Endothelial cell of umbilical vein (primary cell): ENCODE measurements around the gene KAZN. TPM values are rescaled to one million over a fixed set of nuclear protein-coding genes. Genes with fewer than 3 reads are reported as not detected.

Experiments used
- BruUV-seq: library from RNA; stranded (reverse); fragments of 400-500 nt; replicated peaks from 2 replicates; lab custom pipeline; 2021; lab: Mats Ljungman, UMichigan
- CTCF ChIA-PET: fragments of 300-600, 350-600 bp; sonication (Branson Sonifier 250); formaldehyde crosslinking; loops from one replicate; lab custom pipeline; 2021; ENCODE audit warnings: antibody characterized with exemption, inconsistent platforms; lab: Charles Lee
- POLR2A ChIA-PET: fragments of 300-600, 350-600 bp; sonication (Branson Sonifier 250); formaldehyde crosslinking; loops from one replicate; lab custom pipeline; 2021; ENCODE audit warnings: antibody characterized with exemption, inconsistent platforms; lab: Charles Lee
- DNase-seq: peaks from one replicate; pipeline ENCODE4 v3.0.0-alpha.2; 2011; ENCODE audit warnings: low read depth, low spot score
- FAIRE-seq: peaks from 2 replicates; lab custom pipeline; 2011; peaks lifted over from hg19 to GRCh38; lab: Jason Lieb, UNC
- H2AFZ ChIP-seq: 2 replicates; pipeline ENCODE4 v1.6.0; 2012; ENCODE audit warnings: low read depth, low read length, control low read depth, inconsistent platforms
- H3K27ac ChIP-seq: 2 replicates; pipeline ENCODE4 v1.5.1; 2011; ENCODE audit warnings: low read depth, mild to moderate bottlenecking, control low read depth, low read length, moderate library complexity; ENCODE audit not compliant: insufficient read depth
- H3K27me3 ChIP-seq, 2 experiments: 2 replicates each; pipeline versions ENCODE4 v1.6.0 to v1.6.1; 2011; ENCODE audit warnings: low read length in 2 of 2, mixed read lengths in 1 of 2; ENCODE audit not compliant: control insufficient read depth in 2 of 2, insufficient read depth in 2 of 2
- H3K36me3 ChIP-seq, 2 experiments: 2 replicates in 1 of 2; 3 replicates in 1 of 2; pipeline ENCODE4 v1.5.1; 2011; ENCODE audit warnings: low read length in 2 of 2, mild to moderate bottlenecking in 1 of 2, moderate library complexity in 1 of 2; ENCODE audit not compliant: control insufficient read depth in 2 of 2, insufficient read depth in 2 of 2; ENCODE audit errors: extremely low read depth in 1 of 2
- H3K4me1 ChIP-seq: 3 replicates; pipeline ENCODE4 v1.5.1; 2011; ENCODE audit warnings: mild to moderate bottlenecking, low read length; ENCODE audit not compliant: control insufficient read depth, insufficient read depth; ENCODE audit errors: extremely low read depth
- H3K4me2 ChIP-seq: 2 replicates; pipeline ENCODE4 v1.6.1; 2011; ENCODE audit warnings: low read length, control low read depth, mixed read lengths; ENCODE audit not compliant: insufficient read depth
- H3K4me3 ChIP-seq, 3 experiments: fragments of 200-600 bp in 1 of 3; sonication (generic), shearing (Covaris generic) in 1 of 3; replicated peaks in 1 of 3; 2 replicates each; pipeline ENCODE4 v1.5.1; 2011 to 2016; ENCODE audit warnings: control low read depth in 3 of 3, low read length in 3 of 3, mild to moderate bottlenecking in 2 of 3, inconsistent platforms in 1 of 3, low read depth in 1 of 3, moderate library complexity in 1 of 3; ENCODE audit not compliant: insufficient read depth in 1 of 3
- H3K79me2 ChIP-seq: 2 replicates; pipeline ENCODE4 v1.6.0; 2012; ENCODE audit warnings: low read length, inconsistent platforms; ENCODE audit not compliant: control insufficient read depth, insufficient read depth
- H3K9ac ChIP-seq: replicated peaks from 2 replicates; pipeline ENCODE3; 2011; ENCODE audit warnings: low read length, control low read depth; ENCODE audit not compliant: insufficient read depth; ENCODE audit errors: extremely low read depth
- H3K9me1 ChIP-seq: replicated peaks from 3 replicates; pipeline ENCODE4 v1.6.0; 2011; ENCODE audit warnings: mild to moderate bottlenecking, low read length; ENCODE audit not compliant: control insufficient read depth, insufficient read depth; ENCODE audit errors: extremely low read depth
- H3K9me3 ChIP-seq: replicated peaks from 2 replicates; pipeline ENCODE4 v1.5.1; 2012; ENCODE audit warnings: low read length, inconsistent platforms; ENCODE audit not compliant: control insufficient read depth, insufficient read depth
- H4K20me1 ChIP-seq: replicated peaks from 2 replicates; pipeline ENCODE3; 2011; ENCODE audit warnings: mild to moderate bottlenecking, low read length; ENCODE audit not compliant: control insufficient read depth, insufficient read depth; ENCODE audit errors: extremely low read depth
- EZH2 ChIP-seq: IDR thresholded peaks from 2 replicates; pipeline ENCODE4 v1.6.1; 2012; ENCODE audit warnings: borderline replicate concordance, low read depth, mild to moderate bottlenecking, moderate library complexity, low read length, inconsistent platforms; ENCODE audit not compliant: severe bottlenecking
- FOS ChIP-seq: IDR thresholded peaks from 2 replicates; pipeline ENCODE4 v1.6.1; 2011; ENCODE audit warnings: mild to moderate bottlenecking, low read length, moderate library complexity, borderline replicate concordance; ENCODE audit not compliant: insufficient read depth
- GATA2 ChIP-seq: IDR thresholded peaks from 2 replicates; pipeline ENCODE4 v1.7.0; 2011; ENCODE audit warnings: low read depth, mild to moderate bottlenecking, moderate library complexity, mixed read lengths, low read length; ENCODE audit not compliant: insufficient read length, insufficient read depth
- JUN ChIP-seq: IDR thresholded peaks from 2 replicates; pipeline ENCODE4 v1.6.1; 2011; ENCODE audit warnings: borderline replicate concordance, low read depth; ENCODE audit not compliant: insufficient read length, insufficient read depth
- MYC ChIP-seq: IDR thresholded peaks from one replicate; pipeline ENCODE4 v1.6.1; 2011; ENCODE audit warnings: mild to moderate bottlenecking, low read depth, low read length
- POLR2A ChIP-seq: IDR thresholded peaks from 2 replicates; pipeline ENCODE4 v1.6.1; 2012; ENCODE audit warnings: low read depth, mild to moderate bottlenecking, control low read depth, low read length
- POLR2AphosphoS5 ChIP-seq: IDR thresholded peaks from 2 replicates; pipeline ENCODE4 v1.6.1; 2012; ENCODE audit warnings: low read depth, mild to moderate bottlenecking, control low read depth, low read length, moderate library complexity; ENCODE audit not compliant: insufficient read depth
- dilution Hi-C: fragments of 300-500 bp; cut with MboI; formaldehyde crosslinking; loops from one replicate; pipeline ENCODE4 v1.15.0; 2019; ENCODE audit warnings: low sequenced_read_pairs; ENCODE audit not compliant: extremely low pct_ligation_motif_present
- intact Hi-C: fragments of 100-400 bp; cut with micrococcal nuclease; formaldehyde crosslinking; loops from one replicate; pipeline ENCODE4 v1.10.0; 2022
- polyA plus RNA-seq, 4 experiments: library from polyadenylated mRNA; depleted of rRNA in 3 of 4; stranded (reverse) in 3 of 4; unstranded in 1 of 4; fragments of >200 nt; gene quantifications; 2 replicates each; pipeline versions ENCODE4 v1.2.1 to v1.2.3, GENCODE V29; 2011 to 2012; ENCODE audit warnings: missing spikeins in 1 of 4
- total RNA-seq: library from RNA; stranded (reverse); gene quantifications from 2 replicates; pipeline ENCODE4 v1.2.3, GENCODE V29; 2021
- TF ChIP-seq, protein P1 (sequence below), 2 donors: IDR thresholded peaks; 1 replicate in 1 of 2; 2 replicates in 1 of 2; pipeline ENCODE4 v1.5.1; 2011; ENCODE audit warnings: low read length in 2 of 2, mild to moderate bottlenecking in 2 of 2, moderate library complexity in 2 of 2, control low read depth in 1 of 2, inconsistent platforms in 1 of 2, low read depth in 1 of 2; ENCODE audit not compliant: insufficient read depth in 1 of 2; ENCODE audit errors: extremely low read depth in 1 of 2
- TF ChIP-seq, protein P2 (sequence below): IDR thresholded peaks from 2 replicates; pipeline ENCODE4 v1.6.1; 2011; ENCODE audit not compliant: insufficient read depth, insufficient read length

Gene KAZN
- total and polyA plus RNA-seq, 2 donors (not counting 3 experiments of a cell fraction or from before 2014, with no cell fraction given) = 1.6 to 5.8 TPM

DNA sequence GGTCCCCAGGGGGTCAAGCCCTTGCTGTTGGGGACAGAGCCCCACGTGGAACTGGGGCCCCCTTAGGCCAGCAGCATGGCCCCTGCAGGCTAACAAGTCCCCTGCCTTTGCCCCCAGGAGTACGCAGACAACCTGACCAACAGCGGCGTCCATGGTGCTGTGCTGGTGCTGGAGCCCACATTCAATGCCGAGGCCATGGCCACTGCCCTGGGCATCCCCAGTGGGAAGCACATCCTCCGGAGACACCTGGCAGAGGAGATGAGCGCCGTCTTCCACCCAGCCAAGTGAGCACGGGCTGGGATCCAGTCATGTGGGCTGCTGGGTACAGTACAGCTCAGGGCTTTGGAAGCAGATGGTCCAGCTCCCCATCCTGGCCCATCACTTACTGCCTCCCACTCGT lies 505.4 kb downstream of the KAZN start:
- Histone ChIP-seq H3K9me1 (no peaks in the 10 kb centered on the region), H3K4me1 (no peaks in the 10 kb centered on the region), H3K4me3 (no peak overlapping the region), H3K4me2 (no peak overlapping the region), H3K9ac (no peak overlapping the region), H3K27ac (no peak overlapping the region), H4K20me1 (no peaks in the 10 kb centered on the region), H3K9me3 (no peaks in the 10 kb centered on the region), H3K27me3 (no peaks in the 10 kb centered on the region), H3K36me3 (no peaks in the 10 kb centered on the region), H3K79me2 (no peaks in the 10 kb centered on the region), H2AFZ (no peak overlapping the region)
- intact Hi-C loops = no loop called here
- no peak for FAIRE-seq
- CTCF ChIA-PET = no interaction called here
- no TSS peak for BruUV-seq
- no peak for DNase-seq
- POLR2A ChIA-PET = no interaction called here
- TF ChIP-seq FOS (no peak), POLR2A (no peak)
- TF ChIP-seq, protein P1, sequence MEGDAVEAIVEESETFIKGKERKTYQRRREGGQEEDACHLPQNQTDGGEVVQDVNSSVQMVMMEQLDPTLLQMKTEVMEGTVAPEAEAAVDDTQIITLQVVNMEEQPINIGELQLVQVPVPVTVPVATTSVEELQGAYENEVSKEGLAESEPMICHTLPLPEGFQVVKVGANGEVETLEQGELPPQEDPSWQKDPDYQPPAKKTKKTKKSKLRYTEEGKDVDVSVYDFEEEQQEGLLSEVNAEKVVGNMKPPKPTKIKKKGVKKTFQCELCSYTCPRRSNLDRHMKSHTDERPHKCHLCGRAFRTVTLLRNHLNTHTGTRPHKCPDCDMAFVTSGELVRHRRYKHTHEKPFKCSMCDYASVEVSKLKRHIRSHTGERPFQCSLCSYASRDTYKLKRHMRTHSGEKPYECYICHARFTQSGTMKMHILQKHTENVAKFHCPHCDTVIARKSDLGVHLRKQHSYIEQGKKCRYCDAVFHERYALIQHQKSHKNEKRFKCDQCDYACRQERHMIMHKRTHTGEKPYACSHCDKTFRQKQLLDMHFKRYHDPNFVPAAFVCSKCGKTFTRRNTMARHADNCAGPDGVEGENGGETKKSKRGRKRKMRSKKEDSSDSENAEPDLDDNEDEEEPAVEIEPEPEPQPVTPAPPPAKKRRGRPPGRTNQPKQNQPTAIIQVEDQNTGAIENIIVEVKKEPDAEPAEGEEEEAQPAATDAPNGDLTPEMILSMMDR (IDR thresholded peaks at IDR 0.05; ENCODE audit: extremely low read depth in 1 of 2, insufficient read depth in 1 of 2, low read depth in 1 of 2, low read length in 2 of 2) = no peak
- dilution Hi-C loops = no loop called here

DNA sequence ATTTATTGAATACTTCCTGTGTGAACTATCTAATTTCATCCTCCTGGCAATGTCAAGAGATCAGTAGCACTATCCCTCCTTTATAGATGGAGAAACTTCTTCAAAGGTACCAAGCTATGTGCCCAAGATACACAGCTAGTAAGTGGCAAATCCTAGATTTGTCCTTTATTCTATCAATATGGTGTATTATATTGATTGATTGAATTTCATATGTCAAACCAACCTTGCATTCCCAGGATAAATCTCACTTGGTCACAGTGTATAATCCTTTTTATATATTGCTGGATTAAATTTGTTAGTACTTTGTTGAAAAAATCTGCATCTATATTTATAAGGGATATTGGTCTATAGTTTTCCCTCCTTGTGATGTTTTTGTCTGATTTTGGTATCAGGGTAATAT lies 506.3 kb downstream of the KAZN start:
- TF ChIP-seq, protein P2, sequence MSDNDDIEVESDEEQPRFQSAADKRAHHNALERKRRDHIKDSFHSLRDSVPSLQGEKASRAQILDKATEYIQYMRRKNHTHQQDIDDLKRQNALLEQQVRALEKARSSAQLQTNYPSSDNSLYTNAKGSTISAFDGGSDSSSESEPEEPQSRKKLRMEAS = no peak
- TF ChIP-seq MYC (no peak), FOS (no peak), JUN (no peak), EZH2 (no peak), GATA2 (no peak), POLR2A (no peak), POLR2AphosphoS5 (no peak)
- TF ChIP-seq, protein P1 (IDR thresholded peaks at IDR 0.05; ENCODE audit: extremely low read depth in 1 of 2, insufficient read depth in 1 of 2, low read depth in 1 of 2, low read length in 2 of 2) = no peak
- Histone ChIP-seq H3K4me2 (no peak overlapping the region), H3K79me2 (no peaks in the 10 kb centered on the region), H3K27me3 (no peaks in the 10 kb centered on the region), H3K36me3 (no peaks in the 10 kb centered on the region), H3K4me3 (no peak overlapping the region), H3K9me1 (no peaks in the 10 kb centered on the region), H3K4me1 (no peaks in the 10 kb centered on the region), H3K27ac (no peak overlapping the region), H4K20me1 (no peaks in the 10 kb centered on the region), H3K9ac (no peak overlapping the region), H2AFZ (no peak overlapping the region), H3K9me3 (no peaks in the 10 kb centered on the region)
- DNase-seq (no peak), FAIRE-seq (no peak)
- CTCF ChIA-PET = no interaction called here
- dilution Hi-C loops = no loop called here
- BruUV-seq = no TSS peak
- POLR2A ChIA-PET = interaction anchor here (0.7 kb wide), 1 partner anchor 851 kb away, joined by 4 read pairs; no protein-coding TSS in a partner anchor
- intact Hi-C loops = no loop called here
